CD8-positive, alpha-beta memory T cell (primary cell): ENCODE data around the gene HMCN1. TPM values are rescaled to one million over a fixed set of nuclear protein-coding genes. Genes with fewer than 3 reads are reported as not detected.

Experiments
- CTCF ChIA-PET: fragments of 350-600 bp; sonication (Branson Sonifier 250); formaldehyde crosslinking; loops from one replicate; lab custom pipeline; 2021; ENCODE audit warnings: antibody characterized with exemption; lab: Charles Lee
- POLR2A ChIA-PET: fragments of 350-600 bp; sonication (Branson Sonifier 250); formaldehyde crosslinking; loops from one replicate; lab custom pipeline; 2021; ENCODE audit warnings: antibody characterized with exemption; lab: Charles Lee
- DNase-seq, 5 donors: peaks; one replicate each; pipeline versions ENCODE4 v3.0.0 to v3.0.0-alpha.2; 2020 to 2022; ENCODE audit warnings: mixed read lengths in 1 of 5
- H3K27ac ChIP-seq: one replicate; pipeline ENCODE4 v1.7.0; 2013; ENCODE audit warnings: low read depth, mild to moderate bottlenecking, low read length, moderate library complexity
- H3K27me3 ChIP-seq: 2 replicates; pipeline ENCODE4 v1.7.0; 2013; ENCODE audit warnings: low read length, mild to moderate bottlenecking; ENCODE audit not compliant: insufficient read depth, poor library complexity, severe bottlenecking
- H3K36me3 ChIP-seq: 2 replicates; pipeline ENCODE4 v1.7.0; 2013; ENCODE audit warnings: mild to moderate bottlenecking, low read length, moderate library complexity; ENCODE audit not compliant: insufficient read depth
- H3K4me1 ChIP-seq: 2 replicates; pipeline ENCODE4 v1.7.0; 2013; ENCODE audit warnings: mild to moderate bottlenecking, low read length, moderate library complexity; ENCODE audit not compliant: insufficient read depth
- H3K4me3 ChIP-seq: 2 replicates; pipeline ENCODE4 v1.7.0; 2013; ENCODE audit warnings: mild to moderate bottlenecking, low read length
- H3K9me3 ChIP-seq: 2 replicates; pipeline ENCODE4 v1.7.0; 2013; ENCODE audit warnings: mild to moderate bottlenecking, low read length
- H3K27ac Mint-ChIP-seq, 8 donors: one replicate each; pipeline ENCODE4 v1.8.0; 2020 to 2021; ENCODE audit warnings: mixed read lengths in 8 of 8, mild to moderate bottlenecking in 6 of 8, inconsistent platforms in 3 of 8, moderate library complexity in 3 of 8
- H3K27me3 Mint-ChIP-seq, 2 donors: one replicate each; pipeline ENCODE4 v1.8.0; 2020 to 2021; ENCODE audit warnings: mixed read lengths in 2 of 2, mild to moderate bottlenecking in 1 of 2, moderate library complexity in 1 of 2
- H3K36me3 Mint-ChIP-seq, 3 donors: one replicate each; pipeline ENCODE4 v1.8.0; 2020 to 2021; ENCODE audit warnings: mixed read lengths in 3 of 3, inconsistent platforms in 1 of 3, mild to moderate bottlenecking in 1 of 3
- H3K4me1 Mint-ChIP-seq, 3 donors: one replicate each; pipeline ENCODE4 v1.8.0; 2020 to 2021; ENCODE audit warnings: mixed read lengths in 3 of 3, inconsistent platforms in 1 of 3, mild to moderate bottlenecking in 1 of 3
- H3K4me3 Mint-ChIP-seq, 7 donors: one replicate each; pipeline ENCODE4 v1.8.0; 2020 to 2021; ENCODE audit warnings: mixed read lengths in 7 of 7, mild to moderate bottlenecking in 6 of 7, moderate library complexity in 4 of 7, inconsistent platforms in 2 of 7
- H3K9me3 Mint-ChIP-seq, 5 donors: one replicate each; pipeline ENCODE4 v1.8.0; 2020 to 2022; ENCODE audit warnings: mixed read lengths in 5 of 5, mild to moderate bottlenecking in 3 of 5, moderate library complexity in 2 of 5, inconsistent platforms in 1 of 5
- polyA plus RNA-seq: library from polyadenylated mRNA; unstranded; fragments of 300-500 nt; fragmentation: Illumina TruSeq; gene quantifications from one replicate; pipeline ENCODE4 v1.2.3, GENCODE V29; 2021
- total RNA-seq, 2 experiments: library from RNA; stranded (reverse); gene quantifications; one replicate each; pipeline ENCODE4 v1.2.3, GENCODE V29; 2021

HMCN1 gene
- total and polyA plus RNA-seq, 3 experiments from 2014 or later: 0.02 to 0.04 TPM; not detected in 1

GRCh38 chr1:185921636-185922035, 187.4 kb downstream of the HMCN1 start:
- ChIA-PET CTCF (no interaction called here), POLR2A (no interaction called here)
- H3K27me3 ChIP-seq: no peaks in the 10 kb centered on the region
- H3K9me3 ChIP-seq: no peaks in the 10 kb centered on the region
- Mint-ChIP-seq H3K4me1 (no peaks in the 10 kb centered on the region), H3K27me3 (no peaks in the 10 kb centered on the region), H3K9me3 (no peaks in the 10 kb centered on the region), H3K4me3 (no peak overlapping the region), H3K27ac (no peak overlapping the region), H3K36me3 (no peaks in the 10 kb centered on the region)
- H3K4me3 ChIP-seq: no peak overlapping the region
- H3K27ac ChIP-seq: no peak overlapping the region
- H3K36me3 ChIP-seq: no peaks in the 10 kb centered on the region
- no peak for DNase-seq
- no peaks in the 10 kb centered on the region for H3K4me1 ChIP-seq

DNA sequence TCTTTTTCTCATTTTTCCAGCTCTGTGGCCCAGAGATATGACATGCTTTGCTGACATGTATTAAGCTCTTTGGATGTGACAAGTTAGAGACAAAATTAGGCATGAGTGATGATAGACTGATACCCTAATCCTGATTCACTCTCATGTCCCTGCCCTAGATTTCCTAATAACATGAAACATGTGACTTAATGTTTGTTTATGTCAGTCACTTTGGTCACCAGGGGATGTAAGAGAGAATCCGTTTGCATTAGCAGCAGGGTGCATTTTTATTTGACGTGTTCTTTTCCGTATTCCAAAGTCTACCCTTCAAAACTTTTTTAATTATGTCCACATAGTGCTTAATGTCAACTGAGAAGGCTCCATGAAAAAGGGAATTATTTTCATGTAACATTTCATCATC, 192.4 kb downstream of the HMCN1 start:
- CTCF ChIA-PET: no interaction called here
- H3K9me3 ChIP-seq: no peaks in the 10 kb centered on the region
- no peak overlapping the region for H3K4me3 ChIP-seq
- H3K27me3 ChIP-seq: no peaks in the 10 kb centered on the region
- no peak overlapping the region for H3K27ac ChIP-seq
- Mint-ChIP-seq H3K27ac (no peak overlapping the region), H3K36me3 (no peaks in the 10 kb centered on the region), H3K4me3 (no peak overlapping the region), H3K4me1 (no peaks in the 10 kb centered on the region), H3K9me3 (peaks cover 0 to 2% (median 0%) of the 10 kb centered on the region in 5 donors), H3K27me3 (peaks cover 2 to 3% of the 10 kb centered on the region in 2 donors)
- DNase-seq: no peak
- H3K36me3 ChIP-seq: no peaks in the 10 kb centered on the region
- POLR2A ChIA-PET: no interaction called here
- H3K4me1 ChIP-seq: no peaks in the 10 kb centered on the region

GRCh38 chr1:185929776-185930175, 195.6 kb downstream of the HMCN1 start:
- H3K27ac ChIP-seq: no peak overlapping the region
- no peaks in the 10 kb centered on the region for H3K4me1 Mint-ChIP-seq
- H3K4me3 Mint-ChIP-seq: no peak overlapping the region
- DNase-seq: no peak
- ChIA-PET CTCF (no interaction called here), POLR2A (no interaction called here)
- H3K27me3 Mint-ChIP-seq: peaks cover 3 to 6% of the 10 kb centered on the region in 2 donors
- H3K27me3 ChIP-seq: no peaks in the 10 kb centered on the region
- H3K4me1 ChIP-seq: no peaks in the 10 kb centered on the region
- H3K36me3 Mint-ChIP-seq: no peaks in the 10 kb centered on the region
- H3K4me3 ChIP-seq: no peak overlapping the region
- peaks cover 0 to 2% (median 0%) of the 10 kb centered on the region in 5 donors for H3K9me3 Mint-ChIP-seq
- H3K27ac Mint-ChIP-seq: no peak overlapping the region
- no peaks in the 10 kb centered on the region for H3K9me3 ChIP-seq
- H3K36me3 ChIP-seq: no peaks in the 10 kb centered on the region

- ChIA-PET CTCF (no interaction called here), POLR2A (no interaction called here)
- Histone ChIP-seq H3K4me3 (no peak overlapping the region), H3K27me3 (no peaks in the 10 kb centered on the region), H3K4me1 (no peaks in the 10 kb centered on the region), H3K9me3 (no peaks in the 10 kb centered on the region), H3K36me3 (no peaks in the 10 kb centered on the region), H3K27ac (no peak overlapping the region)
- H3K9me3 Mint-ChIP-seq: peaks cover 0 to 2% (median 0%) of the 10 kb centered on the region in 5 donors
- DNase-seq: no peak
- no peaks in the 10 kb centered on the region for H3K36me3 Mint-ChIP-seq
- peaks cover 3 to 11% of the 10 kb centered on the region in 2 donors for H3K27me3 Mint-ChIP-seq
- no peaks in the 10 kb centered on the region for H3K4me1 Mint-ChIP-seq
- H3K27ac Mint-ChIP-seq: no peak overlapping the region
- no peak overlapping the region for H3K4me3 Mint-ChIP-seq
Observed at GRCh38 chr1:185931438-185931837, 197.2 kb downstream of the HMCN1 start.

DNA sequence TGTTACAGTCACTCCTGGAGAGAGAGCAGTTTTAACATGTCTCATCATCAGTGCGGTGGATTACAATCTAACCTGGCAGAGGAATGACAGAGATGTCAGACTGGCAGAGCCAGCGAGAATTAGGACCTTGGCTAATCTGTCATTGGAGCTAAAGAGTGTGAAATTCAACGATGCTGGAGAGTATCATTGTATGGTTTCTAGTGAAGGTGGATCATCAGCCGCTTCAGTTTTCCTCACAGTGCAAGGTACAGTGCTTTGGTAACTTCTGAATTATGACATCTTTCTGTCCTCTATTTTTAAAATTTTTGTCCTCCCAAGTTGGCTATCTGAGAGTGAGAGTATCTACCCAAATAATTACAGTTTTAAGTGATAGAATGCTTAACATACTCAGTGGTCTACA, 199.4 kb downstream of the HMCN1 start:
- Histone ChIP-seq H3K36me3 (no peaks in the 10 kb centered on the region), H3K4me3 (no peak overlapping the region), H3K9me3 (no peaks in the 10 kb centered on the region), H3K27ac (no peak overlapping the region), H3K27me3 (no peaks in the 10 kb centered on the region), H3K4me1 (no peaks in the 10 kb centered on the region)
- ChIA-PET CTCF (no interaction called here), POLR2A (no interaction called here)
- H3K4me1 Mint-ChIP-seq: no peaks in the 10 kb centered on the region
- H3K4me3 Mint-ChIP-seq: no peak overlapping the region
- no peaks in the 10 kb centered on the region for H3K36me3 Mint-ChIP-seq
- no peak for DNase-seq
- peaks cover 0 to 5% (median 0%) of the 10 kb centered on the region in 5 donors for H3K9me3 Mint-ChIP-seq
- no peak overlapping the region for H3K27ac Mint-ChIP-seq
- peaks cover 3 to 15% of the 10 kb centered on the region in 2 donors for H3K27me3 Mint-ChIP-seq

DNA sequence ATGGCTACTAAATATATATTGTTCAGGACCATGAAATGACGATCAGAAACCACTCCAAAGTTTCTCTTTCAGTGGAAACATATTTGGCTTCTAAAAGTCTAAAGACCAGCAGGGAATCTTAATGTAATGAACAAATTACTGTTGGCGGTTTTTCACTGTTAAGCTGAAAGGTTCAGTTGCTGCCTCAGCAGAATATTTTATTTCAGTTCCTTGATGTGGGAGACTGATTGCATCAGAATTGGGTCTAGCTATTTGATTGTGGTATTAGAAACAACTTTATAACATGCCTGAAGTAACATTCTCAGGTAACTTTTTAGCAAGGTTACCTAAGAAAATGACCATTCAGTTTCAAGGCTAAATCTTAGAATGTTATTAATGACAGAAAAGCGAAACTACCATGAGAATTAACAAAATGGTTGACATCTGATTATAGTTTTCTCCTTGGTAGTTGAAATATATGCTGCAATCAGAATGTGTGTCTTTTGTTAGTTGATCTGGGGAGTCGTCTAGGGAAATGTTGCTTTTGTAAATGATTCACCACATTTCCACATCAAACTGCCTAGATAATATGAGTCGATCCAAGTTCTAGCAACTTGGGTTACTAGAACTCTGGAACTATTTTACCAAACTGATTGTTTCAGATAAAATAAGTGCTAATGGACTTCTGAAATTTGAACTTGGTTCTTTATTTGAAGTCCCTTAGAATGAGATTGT, 200.4 kb downstream of the HMCN1 start:
- ChIA-PET CTCF (no interaction called here), POLR2A (no interaction called here)
- H3K9me3 Mint-ChIP-seq: peaks cover 0 to 3% (median 0%) of the 10 kb centered on the region in 5 donors

DNA sequence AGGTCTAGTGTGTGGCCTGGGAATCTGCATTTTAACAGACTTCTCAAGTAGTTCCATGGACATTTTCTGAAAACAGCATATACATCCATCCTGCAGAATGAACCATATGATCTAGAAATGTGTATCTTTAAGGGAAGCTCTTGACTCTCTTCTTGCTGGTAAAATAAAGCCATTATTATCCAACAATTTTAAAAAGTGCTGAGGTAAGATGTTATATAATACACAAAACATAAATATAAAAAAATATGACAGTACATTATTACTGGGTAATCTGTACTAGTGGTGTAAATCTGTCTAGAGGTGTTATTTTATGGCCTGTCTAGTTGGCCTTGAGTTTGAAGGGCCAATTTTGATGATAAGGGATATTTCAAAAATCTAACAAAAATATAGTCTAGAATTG, 201.2 kb downstream of the HMCN1 start:
- CTCF ChIA-PET: no interaction called here
- H3K9me3 Mint-ChIP-seq: peaks cover 0 to 3% (median 0%) of the 10 kb centered on the region in 5 donors
- no peak overlapping the region for H3K4me3 Mint-ChIP-seq
- H3K27me3 Mint-ChIP-seq: peaks cover 3 to 15% of the 10 kb centered on the region in 2 donors
- no peak overlapping the region for H3K4me3 ChIP-seq
- no peaks in the 10 kb centered on the region for H3K9me3 ChIP-seq
- no peaks in the 10 kb centered on the region for H3K27me3 ChIP-seq
- H3K4me1 Mint-ChIP-seq: no peaks in the 10 kb centered on the region
- H3K27ac ChIP-seq: no peak overlapping the region
- POLR2A ChIA-PET: no interaction called here
- no peaks in the 10 kb centered on the region for H3K36me3 Mint-ChIP-seq
- H3K27ac Mint-ChIP-seq: no peak overlapping the region
- no peak for DNase-seq
- no peaks in the 10 kb centered on the region for H3K4me1 ChIP-seq
- no peaks in the 10 kb centered on the region for H3K36me3 ChIP-seq

More for the DNA sequence above, 200.4 kb downstream of the HMCN1 start:
- DNase-seq: no peak
- no peaks in the 10 kb centered on the region for H3K36me3 Mint-ChIP-seq
- H3K4me1 Mint-ChIP-seq: no peaks in the 10 kb centered on the region
- no peaks in the 10 kb centered on the region for H3K36me3 ChIP-seq
- no peaks in the 10 kb centered on the region for H3K27me3 ChIP-seq
- no peak overlapping the region for H3K4me3 Mint-ChIP-seq
- no peak overlapping the region for H3K4me3 ChIP-seq
- no peak overlapping the region for H3K27ac ChIP-seq
- H3K27me3 Mint-ChIP-seq: peaks cover 3 to 15% of the 10 kb centered on the region in 2 donors
- H3K27ac Mint-ChIP-seq: no peak overlapping the region
- H3K4me1 ChIP-seq: no peaks in the 10 kb centered on the region
- H3K9me3 ChIP-seq: no peaks in the 10 kb centered on the region

DNA sequence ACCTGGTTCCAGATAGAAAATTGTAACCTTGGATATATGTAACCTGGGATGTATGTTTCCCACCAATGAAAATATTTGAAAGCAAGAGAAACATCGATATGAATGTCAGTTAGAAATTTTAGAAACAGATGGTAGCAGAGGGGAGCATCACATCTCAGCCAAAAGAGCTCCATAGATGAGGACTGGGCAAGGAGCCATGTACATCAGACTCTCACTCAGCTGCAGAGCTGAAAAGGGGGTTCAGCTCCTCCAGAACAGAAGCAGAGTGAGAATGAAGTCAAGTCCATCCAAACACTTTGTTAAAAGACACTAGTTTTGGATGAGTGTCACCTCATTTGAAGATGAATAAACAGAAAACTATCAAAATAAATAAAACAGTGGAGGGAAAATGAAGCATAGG, 202.4 kb downstream of the HMCN1 start:
- CTCF ChIA-PET: no interaction called here

More for the DNA sequence above, 202.4 kb downstream of the HMCN1 start:
- H3K27me3 Mint-ChIP-seq: peaks cover 0 to 12% of the 10 kb centered on the region in 2 donors
- peaks cover 0 to 3% (median 0%) of the 10 kb centered on the region in 5 donors for H3K9me3 Mint-ChIP-seq
- no peak overlapping the region for H3K4me3 ChIP-seq
- no peaks in the 10 kb centered on the region for H3K27me3 ChIP-seq
- POLR2A ChIA-PET: no interaction called here
- no peak overlapping the region for H3K4me3 Mint-ChIP-seq
- no peaks in the 10 kb centered on the region for H3K4me1 ChIP-seq
- H3K36me3 Mint-ChIP-seq: no peaks in the 10 kb centered on the region
- no peaks in the 10 kb centered on the region for H3K36me3 ChIP-seq
- H3K27ac ChIP-seq: no peak overlapping the region
- no peak for DNase-seq
- no peaks in the 10 kb centered on the region for H3K9me3 ChIP-seq
- H3K4me1 Mint-ChIP-seq: no peaks in the 10 kb centered on the region
- no peak overlapping the region for H3K27ac Mint-ChIP-seq
